ENCODE measurements around the gene MAPK7.

DNA sequence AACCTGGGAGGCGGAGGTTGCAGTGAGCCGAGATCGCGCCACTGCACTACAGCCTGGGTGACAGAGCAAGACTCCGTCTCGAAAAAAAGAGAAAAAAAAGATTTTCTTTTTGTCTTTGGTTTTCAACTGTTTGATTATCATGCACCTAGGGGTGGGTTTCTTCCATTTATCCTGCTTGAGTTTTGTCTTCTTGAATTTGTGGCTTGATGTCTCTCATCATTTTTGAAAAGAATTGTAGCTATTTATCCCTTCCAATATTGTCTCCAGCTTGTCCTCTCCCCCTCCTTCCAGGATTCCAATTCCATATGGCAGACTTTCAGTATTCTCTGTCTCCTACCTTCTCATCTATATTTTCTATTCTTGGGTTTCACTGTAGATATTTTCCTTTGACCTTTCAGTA is 23.6 kb upstream of the MAPK7 start:
- TF ChIP-seq, protein P1, sequence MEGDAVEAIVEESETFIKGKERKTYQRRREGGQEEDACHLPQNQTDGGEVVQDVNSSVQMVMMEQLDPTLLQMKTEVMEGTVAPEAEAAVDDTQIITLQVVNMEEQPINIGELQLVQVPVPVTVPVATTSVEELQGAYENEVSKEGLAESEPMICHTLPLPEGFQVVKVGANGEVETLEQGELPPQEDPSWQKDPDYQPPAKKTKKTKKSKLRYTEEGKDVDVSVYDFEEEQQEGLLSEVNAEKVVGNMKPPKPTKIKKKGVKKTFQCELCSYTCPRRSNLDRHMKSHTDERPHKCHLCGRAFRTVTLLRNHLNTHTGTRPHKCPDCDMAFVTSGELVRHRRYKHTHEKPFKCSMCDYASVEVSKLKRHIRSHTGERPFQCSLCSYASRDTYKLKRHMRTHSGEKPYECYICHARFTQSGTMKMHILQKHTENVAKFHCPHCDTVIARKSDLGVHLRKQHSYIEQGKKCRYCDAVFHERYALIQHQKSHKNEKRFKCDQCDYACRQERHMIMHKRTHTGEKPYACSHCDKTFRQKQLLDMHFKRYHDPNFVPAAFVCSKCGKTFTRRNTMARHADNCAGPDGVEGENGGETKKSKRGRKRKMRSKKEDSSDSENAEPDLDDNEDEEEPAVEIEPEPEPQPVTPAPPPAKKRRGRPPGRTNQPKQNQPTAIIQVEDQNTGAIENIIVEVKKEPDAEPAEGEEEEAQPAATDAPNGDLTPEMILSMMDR (IDR thresholded peaks at IDR 0.05): no peak
- TF ChIP-seq POLR2A (IDR thresholded peaks at IDR 0.05) (no peak), EP300 (IDR thresholded peaks at IDR 0.05) (no peak)
